ENCODE measurements around the gene ITGB7. TPM values are rescaled to one million over a fixed set of nuclear protein-coding genes. Genes with fewer than 3 reads are reported as not detected.

ITGB7 gene
- total RNA-seq, 4 donors from 2014 or later = 0.40 to 5.8 (median 2.6) TPM

- H3K4me3 ChIP-seq = no peak overlapping the region
- ATAC-seq = no peak
- H3K4me1 ChIP-seq = peaks cover 0 to 20% (median 8%) of the 10 kb centered on the region in 3 donors
- H3K27me3 ChIP-seq = no peaks in the 10 kb centered on the region
- H3K36me3 ChIP-seq = no peaks in the 10 kb centered on the region
- 67 to 86% methylated on average over 5 to 7 of the region's 10 CpGs for WGBS, 2 donors (ENCODE audit: low coverage in 1 of 2)
- no peaks in the 10 kb centered on the region for H3K9me3 ChIP-seq
- H3K27ac ChIP-seq = no peak overlapping the region
- TF ChIP-seq POLR2AphosphoS5 (IDR thresholded peaks at IDR 0.05) (no peak), CTCF (IDR thresholded peaks at IDR 0.05) (no peak), EP300 (IDR thresholded peaks at IDR 0.05) (no peak), POLR2A (IDR thresholded peaks at IDR 0.05) (no peak)
These were observed 6.4 kb downstream of the ITGB7 start for GRCh38 chr12:53200458-53201176.

- Histone ChIP-seq H3K9me3 (no peaks in the 10 kb centered on the region), H3K27me3 (no peaks in the 10 kb centered on the region), H3K27ac (no peak overlapping the region), H3K36me3 (no peaks in the 10 kb centered on the region), H3K4me3 (no peak overlapping the region), H3K4me1 (peaks cover 0 to 22% (median 8%) of the 10 kb centered on the region in 3 donors)
- WGBS, 2 donors (ENCODE audit: low coverage in 1 of 2) = no CpG with 5 or more reads among the region's 2 CpGs
- TF ChIP-seq EP300 (IDR thresholded peaks at IDR 0.05) (no peak), CTCF (IDR thresholded peaks at IDR 0.05) (no peak), POLR2A (IDR thresholded peaks at IDR 0.05) (no peak), POLR2AphosphoS5 (IDR thresholded peaks at IDR 0.05) (no peak)
- no peak for ATAC-seq
These were observed 7.0 kb downstream of the ITGB7 start for GRCh38 chr12:53200107-53200457.

- Histone ChIP-seq H3K27me3 (no peaks in the 10 kb centered on the region), H3K36me3 (no peaks in the 10 kb centered on the region), H3K9me3 (no peaks in the 10 kb centered on the region), H3K4me1 (peaks cover 0 to 25% (median 8%) of the 10 kb centered on the region in 3 donors), H3K4me3 (no peak overlapping the region), H3K27ac (no peak overlapping the region)
- ATAC-seq = no peak
- TF ChIP-seq POLR2A (IDR thresholded peaks at IDR 0.05) (no peak), CTCF (IDR thresholded peaks at IDR 0.05) (no peak), POLR2AphosphoS5 (IDR thresholded peaks at IDR 0.05) (no peak), EP300 (IDR thresholded peaks at IDR 0.05) (no peak)
- WGBS, 2 donors (ENCODE audit: low coverage in 1 of 2) = 84 to 100% methylated on average over 2 to 3 of the region's 3 CpGs
These were observed 7.4 kb downstream of the ITGB7 start for GRCh38 chr12:53199700-53200099.

GRCh38 chr12:53198486-53199110, 8.5 kb downstream of the ITGB7 start:
- H3K9me3 ChIP-seq = no peaks in the 10 kb centered on the region
- 89 to 94% methylated on average over 3 to 4 of the region's 5 CpGs for WGBS, 2 donors (ENCODE audit: low coverage in 1 of 2)
- H3K27ac ChIP-seq = no peak overlapping the region
- TF ChIP-seq CTCF (IDR thresholded peaks at IDR 0.05) (no peak), POLR2A (IDR thresholded peaks at IDR 0.05) (no peak), EP300 (IDR thresholded peaks at IDR 0.05) (no peak), POLR2AphosphoS5 (IDR thresholded peaks at IDR 0.05) (no peak)
- no peak overlapping the region for H3K4me3 ChIP-seq
- ATAC-seq = no peak
- peaks cover 0 to 27% (median 8%) of the 10 kb centered on the region in 3 donors for H3K4me1 ChIP-seq
- no peaks in the 10 kb centered on the region for H3K27me3 ChIP-seq
- H3K36me3 ChIP-seq = no peaks in the 10 kb centered on the region
